Urinary bladder (tissue), 4 donors: ENCODE results near the gene MTA1. TPM values are rescaled to one million over a fixed set of nuclear protein-coding genes. Genes with fewer than 3 reads are reported as not detected.

Experiments used
- DNase-seq: peaks from one replicate; pipeline ENCODE4 v3.0.0-alpha.2; 2015; ENCODE audit errors: extremely low spot score
- H3K27ac ChIP-seq: one replicate; pipeline ENCODE4 v1.5.1; 2013; ENCODE audit warnings: low read depth, mild to moderate bottlenecking, moderate library complexity
- H3K36me3 ChIP-seq: one replicate; pipeline ENCODE4 v1.6.1; 2013; ENCODE audit warnings: mild to moderate bottlenecking, moderate library complexity; ENCODE audit not compliant: insufficient read depth
- H3K4me1 ChIP-seq: one replicate; pipeline ENCODE4 v1.6.1; 2013; ENCODE audit warnings: mild to moderate bottlenecking, moderate library complexity; ENCODE audit not compliant: insufficient read depth
- H3K4me3 ChIP-seq: one replicate; pipeline ENCODE4 v1.5.1; 2013; ENCODE audit warnings: low read depth, low read length
- WGBS: extraction: QIAGEN DNeasy Blood & Tissue Kit; methylation state at CpG from one replicate; pipeline ENCODE4 v1.1.7; 2013; 5-methylcytosine and 5-hydroxymethylcytosine counted together
- polyA plus RNA-seq: library from polyadenylated mRNA; stranded (reverse); fragments of 200-250 nt; gene quantifications from one replicate; pipeline ENCODE4 v1.2.3, GENCODE V29; 2013
- total RNA-seq: library from RNA; depleted of rRNA; stranded (reverse); fragments of >200 nt; gene quantifications from one replicate; pipeline ENCODE4 v1.2.3, GENCODE V29; 2014
- donor health status: healthy with polysubstance abuse.
- donor health status: healthy.

The MTA1 gene
- total and polyA plus RNA-seq, 2 donors = 51.5 to 67.3 TPM

GRCh38 chr14:105408592-105408991 lies 11.0 kb upstream of the MTA1 start:
- DNase-seq = no peak
- WGBS = 80% methylated on average over 13 of the region's 13 CpGs
- H3K4me1 ChIP-seq = no peaks in the 10 kb centered on the region

DNA sequence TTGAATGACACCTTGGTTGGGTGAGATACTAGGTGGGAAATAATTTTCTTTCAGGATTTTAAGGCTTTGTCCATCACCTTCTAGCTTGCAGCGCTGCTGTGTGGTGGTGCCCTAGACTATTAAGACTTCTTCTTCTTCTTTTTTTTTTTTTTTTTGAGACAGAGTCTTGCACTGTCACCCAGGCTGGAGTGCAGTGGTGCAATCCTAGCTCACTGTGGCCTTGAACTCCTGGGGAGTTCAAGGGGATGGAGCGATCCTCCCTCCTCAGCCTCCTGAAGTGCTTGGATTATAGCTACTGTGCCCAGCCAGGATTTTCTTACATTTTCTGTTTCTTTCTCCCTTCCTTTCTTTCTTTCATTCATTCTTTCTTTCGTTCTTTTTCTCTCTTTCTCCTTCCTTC lies 10.3 kb upstream of the MTA1 start:
- no peaks in the 10 kb centered on the region for H3K36me3 ChIP-seq
- DNase-seq = no peak
- WGBS = 85% methylated on average over 3 of the region's 3 CpGs

More at GRCh38 chr14:105408592-105408991, 11.0 kb upstream of the MTA1 start:
- Histone ChIP-seq H3K36me3 (no peaks in the 10 kb centered on the region), H3K27ac (no peak overlapping the region), H3K4me3 (no peak overlapping the region)

GRCh38 chr14:105410642-105411016 lies 9.0 kb upstream of the MTA1 start:
- H3K4me3 ChIP-seq = no peak overlapping the region
- no peak for DNase-seq
- 38% methylated on average over 5 of the region's 5 CpGs for WGBS
- no peaks in the 10 kb centered on the region for H3K36me3 ChIP-seq
- no peaks in the 10 kb centered on the region for H3K4me1 ChIP-seq
- no peak overlapping the region for H3K27ac ChIP-seq

More for the DNA sequence above, 10.3 kb upstream of the MTA1 start:
- no peak overlapping the region for H3K27ac ChIP-seq
- no peaks in the 10 kb centered on the region for H3K4me1 ChIP-seq
- H3K4me3 ChIP-seq = no peak overlapping the region

- Histone ChIP-seq H3K36me3 (no peaks in the 10 kb centered on the region), H3K27ac (no peak overlapping the region), H3K4me1 (no peaks in the 10 kb centered on the region), H3K4me3 (peak overlapping the region; percentile 17)
- WGBS = 8% methylated on average over 85 of the region's 86 CpGs
- no peak for DNase-seq
Observed at GRCh38 chr14:105411017-105411941, 8.3 kb upstream of the MTA1 start.

- no peak for DNase-seq
- Histone ChIP-seq H3K27ac (no peak overlapping the region), H3K4me1 (no peaks in the 10 kb centered on the region), H3K36me3 (no peaks in the 10 kb centered on the region), H3K4me3 (no peak overlapping the region)
- 74% methylated on average over 17 of the region's 17 CpGs for WGBS
Observed at GRCh38 chr14:105411985-105412770, 7.4 kb upstream of the MTA1 start.

GRCh38 chr14:105412771-105413543 lies 6.7 kb upstream of the MTA1 start:
- Histone ChIP-seq H3K36me3 (no peaks in the 10 kb centered on the region), H3K4me3 (no peak overlapping the region), H3K4me1 (no peaks in the 10 kb centered on the region), H3K27ac (no peak overlapping the region)
- DNase-seq = no peak
- WGBS = 84% methylated on average over 8 of the region's 8 CpGs

DNA sequence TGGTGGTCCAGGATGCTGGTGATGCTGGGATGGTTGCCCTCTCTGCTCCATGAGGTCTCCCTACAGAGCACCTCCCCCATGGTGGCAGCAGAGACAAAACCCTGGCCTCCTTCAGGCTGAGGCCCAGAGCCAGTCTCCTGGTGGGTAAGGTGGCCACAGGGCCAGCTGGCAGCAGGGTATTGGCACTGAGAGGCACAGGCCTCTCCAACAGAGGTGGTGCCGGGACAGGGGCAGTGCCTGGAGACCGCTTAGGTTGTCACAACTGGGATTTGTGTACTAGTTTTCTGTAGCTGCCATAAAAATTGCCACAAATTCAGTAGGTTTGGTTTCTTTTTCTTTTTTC lies 6.1 kb upstream of the MTA1 start:
- no peak for DNase-seq
- H3K27ac ChIP-seq = no peak overlapping the region
- no peaks in the 10 kb centered on the region for H3K36me3 ChIP-seq
- no peak overlapping the region for H3K4me3 ChIP-seq
- WGBS = 99% methylated on average over 2 of the region's 2 CpGs
- H3K4me1 ChIP-seq = no peaks in the 10 kb centered on the region

- DNase-seq = no peak
Observed at GRCh38 chr14:105414456-105415371, 4.9 kb upstream of the MTA1 start.

GRCh38 chr14:105415481-105416428 lies 3.9 kb upstream of the MTA1 start:
- no peaks in the 10 kb centered on the region for H3K36me3 ChIP-seq
- WGBS = 87% methylated on average over 25 of the region's 25 CpGs
- H3K4me3 ChIP-seq = no peak overlapping the region
- H3K4me1 ChIP-seq = no peaks in the 10 kb centered on the region
- DNase-seq = no peak
- no peak overlapping the region for H3K27ac ChIP-seq

More at GRCh38 chr14:105414456-105415371, 4.9 kb upstream of the MTA1 start:
- Histone ChIP-seq H3K36me3 (no peaks in the 10 kb centered on the region), H3K27ac (no peak overlapping the region), H3K4me3 (peak overlapping the region; percentile 50), H3K4me1 (no peaks in the 10 kb centered on the region)
- 10% methylated on average over 79 of the region's 79 CpGs for WGBS

GRCh38 chr14:105416671-105417070 lies 3.0 kb upstream of the MTA1 start:
- Histone ChIP-seq H3K4me3 (no peak overlapping the region), H3K4me1 (no peaks in the 10 kb centered on the region), H3K36me3 (no peaks in the 10 kb centered on the region), H3K27ac (no peak overlapping the region)
- DNase-seq = no peak
- 95% methylated on average over 11 of the region's 11 CpGs for whole genome bisulfite sequencing

- Histone ChIP-seq H3K4me3 (no peak overlapping the region), H3K4me1 (no peaks in the 10 kb centered on the region), H3K36me3 (no peaks in the 10 kb centered on the region), H3K27ac (no peak overlapping the region)
- 93% methylated on average over 3 of the region's 3 CpGs for WGBS
- no peak for DNase-seq
Observed at GRCh38 chr14:105417690-105418121, 1.9 kb upstream of the MTA1 start.
